IMR-90 (cell line): ENCODE measurements around the gene SAMD1. TPM values are rescaled to one million over a fixed set of nuclear protein-coding genes. Genes with fewer than 3 reads are reported as not detected.

ENCODE experiments used
- ATAC-seq: fragments of 200-7000 bp; cut with Tn5 transposase; 2 replicates; pipeline ENCODE4 v1.9.1; 2020; ENCODE audit warnings: low read depth, mild to moderate bottlenecking, moderate library complexity
- BruUV-seq: library from RNA; stranded (reverse); fragments of 400-500 nt; replicated peaks from 2 replicates; lab custom pipeline; 2021; lab: Mats Ljungman, UMichigan
- CTCF ChIA-PET: fragments of 300-600 bp; formaldehyde crosslinking; extraction: SDS; loops from one replicate; lab custom pipeline; 2021; ENCODE audit warnings: antibody characterized with exemption; lab: Yijun Ruan, JAX
- POLR2A ChIA-PET: fragments of 300-600 bp; sonication (Branson Sonifier 250); formaldehyde crosslinking; loops from one replicate; lab custom pipeline; 2022; ENCODE audit warnings: antibody characterized with exemption; ENCODE audit not compliant: unreplicated experiment; lab: Charles Lee
- DNase-seq: peaks from one replicate; pipeline ENCODE4 v3.0.0; 2013
- H2AFZ ChIP-seq: replicated peaks from 2 replicates; pipeline ENCODE3; 2013; ENCODE audit warnings: low read length, mild to moderate bottlenecking; ENCODE audit not compliant: poor library complexity
- H2AK5ac ChIP-seq: 2 replicates; pipeline ENCODE4 v1.6.1; 2013; ENCODE audit warnings: low read depth, low read length, inconsistent platforms
- H2AK9ac ChIP-seq: replicated peaks from 2 replicates; pipeline ENCODE3; 2013; ENCODE audit warnings: mild to moderate bottlenecking, low read depth, low read length, moderate library complexity; ENCODE audit not compliant: poor library complexity
- H2BK120ac ChIP-seq: 2 replicates; pipeline ENCODE4 v1.6.1; 2013; ENCODE audit warnings: low read depth, low read length, inconsistent platforms
- H2BK15ac ChIP-seq: 3 replicates; pipeline ENCODE4 v1.6.1; 2013; ENCODE audit warnings: low read depth, low read length, inconsistent platforms
- H2BK20ac ChIP-seq: 2 replicates; pipeline ENCODE4 v1.6.1; 2013; ENCODE audit warnings: low read depth, mild to moderate bottlenecking, inconsistent platforms, low read length, moderate library complexity
- H2BK5ac ChIP-seq: 2 replicates; pipeline ENCODE4 v1.6.1; 2013; ENCODE audit warnings: mild to moderate bottlenecking, low read depth, low read length, inconsistent platforms; ENCODE audit not compliant: poor library complexity, severe bottlenecking
- H3K14ac ChIP-seq: replicated peaks from 2 replicates; pipeline ENCODE4 v1.6.1; 2013; ENCODE audit warnings: low read depth, low read length, inconsistent platforms
- H3K18ac ChIP-seq: 2 replicates; pipeline ENCODE4 v1.6.1; 2013; ENCODE audit warnings: low read depth, low read length, control low read depth
- H3K23ac ChIP-seq: 2 replicates; pipeline ENCODE4 v1.6.1; 2013; ENCODE audit warnings: low read depth, low read length, inconsistent platforms
- H3K27ac ChIP-seq: 2 replicates; pipeline ENCODE4 v1.5.1; 2013; ENCODE audit warnings: mild to moderate bottlenecking, control low read depth, low read length; ENCODE audit not compliant: insufficient read depth
- H3K27me3 ChIP-seq: 2 replicates; pipeline ENCODE4 v1.6.1; 2013; ENCODE audit warnings: low read length; ENCODE audit not compliant: control insufficient read depth, insufficient read depth
- H3K36me3 ChIP-seq: 2 replicates; pipeline ENCODE4 v1.6.1; 2013; ENCODE audit warnings: low read length, mixed read lengths; ENCODE audit not compliant: control insufficient read depth, insufficient read depth
- H3K4ac ChIP-seq: 2 replicates; pipeline ENCODE4 v1.6.1; 2013; ENCODE audit warnings: low read depth, low read length, inconsistent platforms
- H3K4me1 ChIP-seq: 2 replicates; pipeline ENCODE4 v1.6.1; 2013; ENCODE audit warnings: low read length, mixed read lengths; ENCODE audit not compliant: control insufficient read depth, insufficient read depth
- H3K4me2 ChIP-seq: 2 replicates; pipeline ENCODE4 v1.6.1; 2013; ENCODE audit warnings: low read depth, mild to moderate bottlenecking, control low read depth, low read length, moderate library complexity
- H3K4me3 ChIP-seq: 2 replicates; pipeline ENCODE4 v1.5.1; 2013; ENCODE audit warnings: low read depth, mild to moderate bottlenecking, control low read depth, low read length, moderate library complexity; ENCODE audit not compliant: insufficient read depth
- H3K56ac ChIP-seq: 2 replicates; pipeline ENCODE4 v1.6.1; 2013; ENCODE audit warnings: low read length, inconsistent platforms; ENCODE audit not compliant: insufficient read depth; ENCODE audit errors: extremely low read depth
- H3K79me1 ChIP-seq, 2 experiments: 2 replicates each; pipeline ENCODE4 v1.6.1; 2013; ENCODE audit warnings: low read length in 2 of 2, inconsistent platforms in 1 of 2, low read depth in 1 of 2
- H3K9ac ChIP-seq: 2 replicates; pipeline ENCODE4 v1.6.1; 2013; ENCODE audit warnings: low read depth, low read length, control low read depth
- H3K9me1 ChIP-seq: 2 replicates; pipeline ENCODE4 v1.6.1; 2013; ENCODE audit warnings: low read length, inconsistent platforms; ENCODE audit not compliant: insufficient read depth
- H3K9me3 ChIP-seq: 2 replicates; pipeline ENCODE4 v1.6.1; 2013; ENCODE audit warnings: low read length; ENCODE audit not compliant: control insufficient read depth, insufficient read depth
- H4K20me1 ChIP-seq: 2 replicates; pipeline ENCODE4 v1.6.1; 2013; ENCODE audit warnings: low read length, inconsistent platforms; ENCODE audit not compliant: insufficient read depth
- H4K5ac ChIP-seq: 2 replicates; pipeline ENCODE4 v1.6.1; 2013; ENCODE audit warnings: mild to moderate bottlenecking, low read depth, low read length, control low read depth
- H4K8ac ChIP-seq, 2 experiments: 2 replicates each; pipeline ENCODE4 v1.6.1; 2013; ENCODE audit warnings: low read depth in 2 of 2, low read length in 2 of 2, control low read depth in 1 of 2, inconsistent platforms in 1 of 2
- H4K91ac ChIP-seq: 2 replicates; pipeline ENCODE4 v1.6.1; 2013; ENCODE audit warnings: low read depth, low read length, inconsistent platforms; ENCODE audit not compliant: insufficient read depth
- CTCF ChIP-seq: conservative IDR thresholded peaks from 2 replicates; pipeline ENCODE4 v1.5.1; 2012; ENCODE audit warnings: mild to moderate bottlenecking, low read depth, low read length, improper control_type of control experiment
- FOS ChIP-seq: fragments of 150-350 bp; IDR thresholded peaks from 2 replicates; pipeline ENCODE4 v1.6.1; 2016; ENCODE audit warnings: low read depth, low read length
- MXI1 ChIP-seq: IDR thresholded peaks from 2 replicates; pipeline ENCODE4 v1.6.1; 2012; ENCODE audit warnings: low read depth, mild to moderate bottlenecking, low read length, moderate library complexity, borderline replicate concordance
- NFE2L2 ChIP-seq: fragments of 150-350 bp; IDR thresholded peaks from 2 replicates; pipeline ENCODE4 v1.6.1; 2016; ENCODE audit warnings: low read depth, mild to moderate bottlenecking, low read length
- SMC3 ChIP-seq: fragments of 150-350 bp; IDR thresholded peaks from 2 replicates; pipeline ENCODE4 v1.6.1; 2016; ENCODE audit warnings: low read depth, mild to moderate bottlenecking, antibody characterized with exemption, low read length, moderate library complexity
- WGBS, 2 experiments: methylation state at CpG; one replicate each; pipeline versions ENCODE4 v1.1.5 to v1.1.7; 2013; ENCODE audit warnings: missing lambda C conversion rate in 2 of 2; ENCODE audit not compliant: insufficient read length in 1 of 2; ENCODE audit errors: extremely low coverage in 2 of 2; 5-methylcytosine and 5-hydroxymethylcytosine counted together
- dilution Hi-C: fragments of 300-500 bp; cut with HindIII; formaldehyde crosslinking; loops from one replicate; pipeline ENCODE4 v1.14.3; 2018; ENCODE audit warnings: low sequenced_read_pairs; ENCODE audit not compliant: unreplicated experiment
- in situ Hi-C: fragments of 300-500 bp; cut with MboI; formaldehyde crosslinking; loops from 3 replicates; pipeline ENCODE4 v1.14.3; 2019; ENCODE audit warnings: low sequenced_read_pairs, inconsistent platforms, mixed read lengths
- intact Hi-C: fragments of 100-400 bp; cut with micrococcal nuclease; formaldehyde crosslinking; loops from 2 replicates; pipeline ENCODE4 v1.10.0; 2022
- polyA plus RNA-seq, 3 experiments: library from polyadenylated mRNA; depleted of rRNA; stranded (reverse); fragments of >200 nt; gene quantifications; 2 replicates each; pipeline ENCODE4 v1.2.3, GENCODE V29; 2012; ENCODE audit warnings: low replicate concordance in 1 of 3
- total RNA-seq: library from RNA; depleted of rRNA; stranded (reverse); fragments of >200 nt; gene quantifications from 2 replicates; pipeline ENCODE4 v1.2.3, GENCODE V29; 2012

SAMD1 gene
- total and polyA plus RNA-seq, 2 of the 4 experiments (the other 2 are of a cell fraction) = 6.5 to 14.1 TPM

- in situ Hi-C loops = loop anchor here (5.0 kb wide), 1 partner anchor 188 kb away; no protein-coding TSS in a partner anchor
These were observed 20.1 kb downstream of the SAMD1 start for GRCh38 chr19:14070268-14071050.

More at GRCh38 chr19:14070268-14071050, 20.1 kb downstream of the SAMD1 start:
- DNase-seq (no peak), ATAC-seq (no peak)
- TF ChIP-seq NFE2L2 = no peak
- TF ChIP-seq SMC3 = no peak
- TF ChIP-seq CTCF = no peak
- TF ChIP-seq FOS = no peak
- TF ChIP-seq MXI1 = no peak
- Histone ChIP-seq H2AFZ (no peak overlapping the region), H3K4ac (no peak overlapping the region), H4K20me1 (no peaks in the 10 kb centered on the region), H4K91ac (no peak overlapping the region), H3K27me3 (peaks cover 6% of the 10 kb centered on the region), H3K14ac (no peak overlapping the region), H3K56ac (no peak overlapping the region), H2AK5ac (no peak overlapping the region), H3K23ac (no peak overlapping the region), H3K27ac (no peak overlapping the region), H3K79me1 (peaks cover 0 to 14% of the 10 kb centered on the region in 2 experiments; a peak in 1 of 4 replicates), H3K9me3 (no peaks in the 10 kb centered on the region), H3K9me1 (no peaks in the 10 kb centered on the region), H3K4me2 (no peak overlapping the region), H3K9ac (no peak overlapping the region), H3K18ac (no peak overlapping the region), H3K36me3 (no peaks in the 10 kb centered on the region), H4K5ac (no peak overlapping the region), H2BK120ac (no peak overlapping the region), H2BK20ac (no peak overlapping the region), H4K8ac (no peak overlapping the region), H3K4me1 (peaks cover 10% of the 10 kb centered on the region), H2AK9ac (no peak overlapping the region), H2BK5ac (no peak overlapping the region), H3K4me3 (no peak overlapping the region), H2BK15ac (no peak overlapping the region)
- POLR2A ChIA-PET = no interaction called here
- CTCF ChIA-PET = interaction anchor here (0.6 to 1.4 kb wide), 2 partner anchors 11 to 161 kb away, joined by 3 to 7 read pairs; no protein-coding TSS in a partner anchor
- intact Hi-C loops (no loop called here), dilution Hi-C loops (no loop called here)
- BruUV-seq = no TSS peak
- 85% methylated on average over 36 of the region's 43 CpGs; no CpG with 5 or more reads in 1 of the 2 experiments for WGBS, 2 experiments
